K562 (cell line): ENCODE measurements around the gene NBPF3. TPM values are rescaled to one million over a fixed set of nuclear protein-coding genes. Genes with fewer than 3 reads are reported as not detected.

Experiments
- NRF1 ChIP-seq, 2 experiments: fragments of 450-650 bp; IDR thresholded peaks in 1 of 2; conservative IDR thresholded peaks in 1 of 2; 2 replicates each; pipeline ENCODE4 v1.6.1; 2014; ENCODE audit warnings: mild to moderate bottlenecking in 2 of 2
- ZNF551 ChIP-seq: fragments of 250-450 bp; sonication (Bioruptor Pico); IDR thresholded peaks from 2 replicates; pipeline ENCODE4 v1.5.0; 2021; ENCODE audit warnings: mild to moderate bottlenecking, moderate library complexity
- polyA plus RNA-seq, 8 experiments: library from polyadenylated mRNA; depleted of rRNA in 4 of 8; stranded (reverse) in 5 of 8; unstranded in 3 of 8; fragments of >200 nt; fragmentation: Nextera tagmentation in 2 of 8; fragmentation: Illumina TruSeq in 1 of 8; extraction: Ambion mirVana in 2 of 8; extraction: Trizol in 1 of 8; gene quantifications; 2 replicates each; pipeline versions ENCODE4 v1.2.1 to v1.2.3, GENCODE V29; 2011 to 2014; ENCODE audit warnings: inconsistent platforms in 1 of 8, missing spikeins in 1 of 8
- total RNA-seq, 7 experiments: library from RNA; depleted of rRNA in 6 of 7; stranded (reverse); fragments of >200 nt in 6 of 7; fragmentation: Illumina TruSeq in 2 of 7; extraction: Trizol in 2 of 7; gene quantifications; 2 replicates each; pipeline versions ENCODE4 v1.2.1 to v1.2.3, GENCODE V29; 2011 to 2021; ENCODE audit warnings: low replicate concordance in 1 of 7
- TF ChIP-seq, protein P1 (sequence below): fragments of 250-450 bp; sonication (Bioruptor Pico); IDR thresholded peaks from 2 replicates; pipeline ENCODE4 v1.4.0; 2020

The NBPF3 gene
- total and polyA plus RNA-seq, 9 of the 15 experiments (the other 6 are each of a cell fraction or from before 2014, with no cell fraction given), result 1.5 to 7.3 (median 5.4) TPM

DNA sequence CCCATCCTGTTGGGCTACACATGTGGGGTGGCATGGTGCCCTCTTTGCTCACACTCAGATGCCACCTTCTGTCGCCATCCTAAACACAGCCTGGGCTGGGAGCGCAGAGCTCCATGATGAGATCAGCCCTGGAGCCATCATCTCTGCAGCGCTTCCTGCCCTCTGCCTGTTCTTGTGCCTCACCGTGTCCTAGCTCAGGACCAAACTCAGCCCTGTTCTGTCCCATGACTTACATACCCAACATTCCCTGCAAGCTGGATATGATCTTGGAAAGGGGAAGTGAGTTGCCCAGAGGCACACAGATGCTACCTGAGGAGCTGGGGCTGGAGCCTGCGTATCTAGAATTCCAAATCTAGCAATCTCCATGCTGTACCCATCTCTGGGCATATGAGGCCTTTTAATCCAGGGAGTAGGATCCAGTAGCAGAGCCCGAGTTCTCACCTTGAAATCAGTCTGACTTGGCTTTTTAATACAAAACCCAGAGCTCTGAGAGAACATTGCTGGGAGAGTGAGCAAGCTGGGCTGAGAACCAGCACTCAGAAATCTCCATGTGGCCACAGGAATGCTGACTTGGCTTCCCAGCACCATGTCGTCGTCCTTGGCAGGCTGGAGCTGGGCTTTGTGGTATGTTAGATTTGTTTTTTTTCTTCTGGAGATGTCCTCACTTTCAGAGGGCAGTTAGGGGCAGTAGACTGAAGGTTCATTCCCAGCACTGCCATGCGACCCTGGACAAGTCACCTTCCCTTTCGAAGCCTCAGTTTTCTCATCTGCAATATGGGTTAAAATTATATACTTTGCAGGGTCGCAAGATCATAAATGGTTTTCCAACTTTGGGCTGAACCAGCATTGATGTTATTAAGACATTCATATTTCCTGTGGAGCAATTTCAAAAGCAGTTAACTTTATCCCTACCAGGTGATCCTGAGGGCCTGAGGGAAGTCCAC is 71.9 kb downstream of the NBPF3 start (continued):
- TF ChIP-seq, protein P1, sequence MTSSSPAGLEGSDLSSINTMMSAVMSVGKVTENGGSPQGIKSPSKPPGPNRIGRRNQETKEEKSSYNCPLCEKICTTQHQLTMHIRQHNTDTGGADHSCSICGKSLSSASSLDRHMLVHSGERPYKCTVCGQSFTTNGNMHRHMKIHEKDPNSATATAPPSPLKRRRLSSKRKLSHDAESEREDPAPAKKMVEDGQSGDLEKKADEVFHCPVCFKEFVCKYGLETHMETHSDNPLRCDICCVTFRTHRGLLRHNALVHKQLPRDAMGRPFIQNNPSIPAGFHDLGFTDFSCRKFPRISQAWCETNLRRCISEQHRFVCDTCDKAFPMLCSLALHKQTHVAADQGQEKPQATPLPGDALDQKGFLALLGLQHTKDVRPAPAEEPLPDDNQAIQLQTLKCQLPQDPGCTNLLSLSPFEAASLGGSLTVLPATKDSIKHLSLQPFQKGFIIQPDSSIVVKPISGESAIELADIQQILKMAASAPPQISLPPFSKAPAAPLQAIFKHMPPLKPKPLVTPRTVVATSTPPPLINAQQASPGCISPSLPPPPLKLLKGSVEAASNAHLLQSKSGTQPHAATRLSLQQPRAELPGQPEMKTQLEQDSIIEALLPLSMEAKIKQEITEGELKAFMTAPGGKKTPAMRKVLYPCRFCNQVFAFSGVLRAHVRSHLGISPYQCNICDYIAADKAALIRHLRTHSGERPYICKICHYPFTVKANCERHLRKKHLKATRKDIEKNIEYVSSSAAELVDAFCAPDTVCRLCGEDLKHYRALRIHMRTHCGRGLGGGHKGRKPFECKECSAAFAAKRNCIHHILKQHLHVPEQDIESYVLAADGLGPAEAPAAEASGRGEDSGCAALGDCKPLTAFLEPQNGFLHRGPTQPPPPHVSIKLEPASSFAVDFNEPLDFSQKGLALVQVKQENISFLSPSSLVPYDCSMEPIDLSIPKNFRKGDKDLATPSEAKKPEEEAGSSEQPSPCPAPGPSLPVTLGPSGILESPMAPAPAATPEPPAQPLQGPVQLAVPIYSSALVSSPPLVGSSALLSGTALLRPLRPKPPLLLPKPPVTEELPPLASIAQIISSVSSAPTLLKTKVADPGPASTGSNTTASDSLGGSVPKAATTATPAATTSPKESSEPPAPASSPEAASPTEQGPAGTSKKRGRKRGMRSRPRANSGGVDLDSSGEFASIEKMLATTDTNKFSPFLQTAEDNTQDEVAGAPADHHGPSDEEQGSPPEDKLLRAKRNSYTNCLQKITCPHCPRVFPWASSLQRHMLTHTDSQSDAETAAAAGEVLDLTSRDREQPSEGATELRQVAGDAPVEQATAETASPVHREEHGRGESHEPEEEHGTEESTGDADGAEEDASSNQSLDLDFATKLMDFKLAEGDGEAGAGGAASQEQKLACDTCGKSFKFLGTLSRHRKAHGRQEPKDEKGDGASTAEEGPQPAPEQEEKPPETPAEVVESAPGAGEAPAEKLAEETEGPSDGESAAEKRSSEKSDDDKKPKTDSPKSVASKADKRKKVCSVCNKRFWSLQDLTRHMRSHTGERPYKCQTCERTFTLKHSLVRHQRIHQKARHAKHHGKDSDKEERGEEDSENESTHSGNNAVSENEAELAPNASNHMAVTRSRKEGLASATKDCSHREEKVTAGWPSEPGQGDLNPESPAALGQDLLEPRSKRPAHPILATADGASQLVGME (CRISPR knock-in tag), result no peak
- TF ChIP-seq ZNF551 (CRISPR knock-in tag) (no peak), NRF1 (conservative IDR thresholded peaks at IDR 0.05 in 1 of 2, IDR thresholded peaks at IDR 0.05 in 1 of 2) (0 out of 4 replicates have a peak, but pooled peaks of 1 of the 2 experiments have one; percentile 28)
